ENCODE data around the gene HHLA2. TPM values are rescaled to one million over a fixed set of nuclear protein-coding genes. Genes with fewer than 3 reads are reported as not detected.

Gene HHLA2
- total and polyA plus RNA-seq, 2 of the 8 experiments (the other 6 are each of a cell fraction or from before 2014, with no cell fraction given): not detected

DNA sequence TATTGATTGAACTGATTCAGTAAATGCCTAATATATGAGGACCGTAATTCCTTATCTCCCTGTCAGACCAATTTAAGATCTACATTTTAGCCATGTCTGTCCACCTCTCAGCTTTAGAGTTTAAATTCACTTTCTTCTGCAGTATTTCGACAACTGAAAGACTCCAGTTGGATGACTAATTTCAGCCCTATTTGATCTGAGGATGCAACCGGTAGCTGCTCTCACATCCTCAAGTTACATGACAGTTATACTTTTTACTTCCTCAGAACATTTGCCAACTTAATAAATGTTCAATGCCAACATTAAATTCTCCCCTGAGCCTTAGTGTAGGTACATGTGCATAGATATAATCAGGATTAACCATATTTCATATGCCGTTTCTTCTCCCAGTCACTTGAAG is 2.5 kb upstream of the HHLA2 start:
- Histone ChIP-seq H4K91ac (replicated peaks; ENCODE audit: insufficient read length, low read length) (no peak overlapping the region), H3K36me3 (ENCODE audit: control insufficient read depth in 2 of 4, insufficient read depth in 4 of 4, low read length in 3 of 4) (no peaks in the 10 kb centered on the region), H4K5ac (ENCODE audit: insufficient read length, low read depth, low read length) (no peak overlapping the region), H3K14ac (ENCODE audit: insufficient read length) (no peak overlapping the region), H3K9ac (replicated peaks in 1 of 4; ENCODE audit: extremely low read depth in 1 of 4, low read depth in 3 of 4, low read length in 3 of 4) (no peak overlapping the region), H3K18ac (ENCODE audit: extremely low read depth, low read length) (no peak overlapping the region), H2BK12ac (ENCODE audit: low read depth, low read length) (no peak overlapping the region), H3K4me3 (ENCODE audit: extremely low read depth in 1 of 4, insufficient read depth in 2 of 4, low read depth in 3 of 4, low read length in 4 of 4) (no peak overlapping the region), H3K79me2 (ENCODE audit: control insufficient read depth in 1 of 2, insufficient read depth in 2 of 2, low read length in 2 of 2) (no peaks in the 10 kb centered on the region), H3K27me3 (replicated peaks in 1 of 4; ENCODE audit: control insufficient read depth in 3 of 4, extremely low read depth in 1 of 4, insufficient read depth in 3 of 4, low read length in 3 of 4) (no peaks in the 10 kb centered on the region), H2BK5ac (ENCODE audit: low read depth, low read length) (no peak overlapping the region), H3K9me3 (ENCODE audit: insufficient read depth in 2 of 2, low read depth in 1 of 2, low read length in 1 of 2) (no peaks in the 10 kb centered on the region), H2AFZ (ENCODE audit: low read length) (no peak overlapping the region), H2BK120ac (replicated peaks; ENCODE audit: low read depth, low read length) (no peak overlapping the region), H3K56ac (replicated peaks; ENCODE audit: insufficient read length, low read depth, low read length) (no peak overlapping the region), H3K4me1 (replicated peaks in 1 of 4; ENCODE audit: control insufficient read depth in 3 of 4, insufficient read depth in 4 of 4, low read length in 3 of 4) (no peaks in the 10 kb centered on the region), H2BK15ac (ENCODE audit: low read length) (no peak overlapping the region), H2AK5ac (ENCODE audit: low read depth, low read length) (no peak overlapping the region), H3K23me2 (ENCODE audit: low read depth, low read length) (no peaks in the 10 kb centered on the region), H3K27ac (ENCODE audit: low read depth, low read length) (no peak overlapping the region), H4K8ac (ENCODE audit: extremely low read depth, insufficient read depth, low read length) (no peak overlapping the region), H3K4me2 (ENCODE audit: insufficient read depth in 1 of 2, low read depth in 2 of 2, low read length in 2 of 2) (no peak overlapping the region), H3K23ac (ENCODE audit: insufficient read length) (no peak overlapping the region), H2BK20ac (ENCODE audit: low read length) (no peak overlapping the region), H4K20me1 (replicated peaks in 1 of 2; ENCODE audit: control insufficient read depth in 1 of 2, insufficient read depth in 2 of 2, low read length in 2 of 2) (no peaks in the 10 kb centered on the region), H3K79me1 (ENCODE audit: low read depth, low read length) (no peaks in the 10 kb centered on the region), H3K4ac (replicated peaks; ENCODE audit: insufficient read length, low read depth, low read length) (no peak overlapping the region)
- DNase-seq (ENCODE audit: low read depth in 1 of 2, low spot score in 2 of 2) (no peak), FAIRE-seq (no peak)
- 94% methylated on average over 4 of the region's 4 CpGs; no CpG with 5 or more reads in 1 of the 2 experiments for WGBS, 2 experiments (ENCODE audit: extremely low coverage in 1 of 2, insufficient coverage in 1 of 2, insufficient read length in 1 of 2, insufficient replicate concordance in 2 of 2, low coverage in 1 of 2, low lambda C conversion rate in 2 of 2, missing lambda C conversion rate in 1 of 2)
- ChIA-PET POLR2A (ENCODE audit: partially characterized antibody) (interaction anchor here (1.2 kb wide), 1 partner anchor 28 kb away, joined by 3 read pairs; no protein-coding TSS in a partner anchor), CTCF (ENCODE audit: partially characterized antibody) (interaction anchor here (0.6 kb wide), 1 partner anchor 46 kb away, joined by 3 read pairs; no protein-coding TSS in a partner anchor)
- no peak for TF ChIP-seq CTCF (IDR thresholded peaks at IDR 0.05; ENCODE audit: control extremely low read depth in 1 of 3, insufficient read depth in 1 of 3, low read depth in 1 of 3, low read length in 3 of 3)
- no peak for TF ChIP-seq CBX8 (IDR thresholded peaks at IDR 0.05; ENCODE audit: borderline replicate concordance, low read depth, low read length)
- TF ChIP-seq POLR2AphosphoS5 (IDR thresholded peaks at IDR 0.05; ENCODE audit: low read depth, low read length): no peak
- no peak for TF ChIP-seq SP1 (IDR thresholded peaks at IDR 0.05; ENCODE audit: low read depth, low read length)
- no peak for TF ChIP-seq SIRT6 (IDR thresholded peaks at IDR 0.05; ENCODE audit: low read length)
- no peak for TF ChIP-seq TBP (IDR thresholded peaks at IDR 0.05; ENCODE audit: low read depth, low read length)
- no peak for TF ChIP-seq SP4 (IDR thresholded peaks at IDR 0.05; ENCODE audit: low read length)
- no peak for TF ChIP-seq NANOG (IDR thresholded peaks at IDR 0.05; ENCODE audit: insufficient read depth, low read depth, low read length, poor library complexity, severe bottlenecking)
- no peak for TF ChIP-seq CTBP2 (IDR thresholded peaks at IDR 0.05; ENCODE audit: borderline replicate concordance, insufficient read depth, insufficient read length, low read length)
- TF ChIP-seq YY1 (IDR thresholded peaks at IDR 0.05; ENCODE audit: low read depth, low read length): no peak
- TF ChIP-seq, protein P1, sequence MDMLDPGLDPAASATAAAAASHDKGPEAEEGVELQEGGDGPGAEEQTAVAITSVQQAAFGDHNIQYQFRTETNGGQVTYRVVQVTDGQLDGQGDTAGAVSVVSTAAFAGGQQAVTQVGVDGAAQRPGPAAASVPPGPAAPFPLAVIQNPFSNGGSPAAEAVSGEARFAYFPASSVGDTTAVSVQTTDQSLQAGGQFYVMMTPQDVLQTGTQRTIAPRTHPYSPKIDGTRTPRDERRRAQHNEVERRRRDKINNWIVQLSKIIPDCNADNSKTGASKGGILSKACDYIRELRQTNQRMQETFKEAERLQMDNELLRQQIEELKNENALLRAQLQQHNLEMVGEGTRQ (IDR thresholded peaks at IDR 0.05; ENCODE audit: low read length): no peak
